NCI-H187 (cell line): ENCODE data around the gene AQP1.

Source experiments
- DNase-seq, 2 experiments: peaks; one replicate each; lab custom pipeline; 2025; lab: John Stamatoyannopoulos, UW

AQP1 gene

DNA sequence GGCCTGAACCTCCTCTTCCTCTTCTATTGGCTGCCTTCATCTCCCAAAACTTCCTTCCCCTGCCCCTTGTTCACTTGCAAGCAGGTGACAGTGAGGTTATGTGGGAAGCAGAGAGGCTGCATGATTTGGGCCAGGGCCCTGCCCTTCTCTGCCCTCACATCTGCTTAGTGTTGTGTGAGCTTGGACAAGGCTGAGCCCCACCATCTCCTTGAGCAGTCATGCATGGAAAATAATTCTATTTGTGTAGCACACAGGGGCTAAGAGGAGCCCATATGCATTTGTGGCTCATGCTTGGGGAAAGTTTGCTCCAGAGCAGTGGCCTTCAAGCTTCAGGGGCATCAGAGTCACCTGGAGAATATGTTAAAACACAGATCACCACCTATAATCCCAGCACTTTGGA is 26.8 kb upstream of the AQP1 start:
- no peak for DNase-seq

- no peak for DNase-seq
These were observed 25.0 kb upstream of the AQP1 start for GRCh38 chr7:30886608-30887011.

- DNase-seq, result no peak
These were observed 24.2 kb upstream of the AQP1 start for GRCh38 chr7:30887464-30887872.

DNA sequence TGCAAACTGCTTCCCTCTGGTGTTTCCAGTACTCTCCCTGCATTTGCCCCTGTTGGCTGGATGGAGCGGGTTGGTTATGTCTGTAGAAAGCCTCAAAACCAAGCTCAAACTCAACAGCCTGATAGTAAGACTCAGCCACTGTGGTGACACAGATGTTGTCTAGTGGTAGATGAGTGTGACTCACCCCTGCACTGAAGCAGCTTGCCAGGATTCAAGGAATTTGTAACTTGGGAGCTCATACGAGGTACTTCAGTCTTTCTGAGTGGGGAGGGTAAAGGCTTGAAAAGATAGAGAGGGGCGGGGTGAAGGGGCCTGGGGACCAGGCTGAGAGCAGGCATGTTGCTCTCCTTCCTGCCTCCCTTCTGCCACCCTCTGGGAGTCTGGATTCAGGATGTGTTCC is 22.9 kb upstream of the AQP1 start:
- DNase-seq, result no peak

DNA sequence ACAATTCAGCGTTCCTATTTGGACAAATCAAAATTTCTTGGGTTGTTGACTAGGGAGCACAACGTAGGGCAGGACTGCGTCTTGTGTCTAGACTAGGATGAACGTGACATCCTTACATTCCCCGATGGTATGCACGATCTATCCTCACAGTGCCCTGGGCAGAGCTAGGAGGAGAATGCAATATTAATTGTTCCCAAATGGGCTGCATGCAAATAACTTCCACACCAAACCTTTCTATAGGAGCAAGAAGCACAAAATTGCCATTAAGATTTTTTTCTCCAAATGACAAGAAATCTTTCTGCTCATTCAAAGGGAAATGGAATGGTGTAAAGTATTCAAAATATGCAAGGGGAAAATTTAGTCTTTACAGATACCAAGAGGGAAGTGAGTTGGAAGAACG is 21.4 kb upstream of the AQP1 start:
- no peak for DNase-seq

DNA sequence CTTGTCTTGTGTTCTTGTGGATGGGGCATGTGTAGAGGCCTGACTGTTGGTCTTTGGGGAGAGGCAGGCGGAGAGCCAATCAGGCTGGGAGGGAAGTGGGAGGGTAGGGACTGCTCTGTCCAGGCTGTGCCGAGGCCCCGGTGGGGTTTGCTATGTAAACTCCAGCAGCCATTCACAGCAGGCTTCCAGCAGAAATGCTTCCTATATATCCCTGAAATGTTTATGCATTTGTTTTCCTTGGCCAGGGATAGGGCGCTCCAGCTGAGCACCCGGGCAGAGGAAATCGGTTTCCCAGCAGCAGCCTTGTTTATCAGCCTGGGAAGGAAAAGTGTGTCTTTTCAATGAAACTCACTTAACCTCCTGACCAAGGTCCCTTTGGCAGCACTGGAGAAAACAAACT is 18.3 kb upstream of the AQP1 start:
- DNase-seq, result no peak

DNA sequence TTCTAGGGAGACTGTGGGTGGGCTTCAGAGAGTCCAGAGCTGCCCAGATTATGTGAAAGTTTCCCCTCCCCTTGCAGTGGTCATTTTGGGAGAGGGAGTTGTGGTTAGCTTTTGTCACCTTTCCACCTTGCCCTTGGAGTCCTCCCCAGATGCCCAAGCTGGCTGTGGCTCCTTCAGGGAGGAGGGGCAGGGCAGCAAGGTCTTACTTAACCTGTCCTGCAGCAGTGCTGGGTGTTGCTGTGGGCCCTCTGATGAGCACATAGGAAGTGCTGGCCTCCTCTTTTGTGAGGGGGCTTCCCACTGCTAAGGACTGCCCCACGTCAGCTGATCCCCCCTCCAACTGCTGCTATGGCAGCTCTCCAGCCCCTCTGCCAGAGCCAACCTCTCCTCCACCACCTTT is 17.6 kb upstream of the AQP1 start:
- no peak for DNase-seq

DNA sequence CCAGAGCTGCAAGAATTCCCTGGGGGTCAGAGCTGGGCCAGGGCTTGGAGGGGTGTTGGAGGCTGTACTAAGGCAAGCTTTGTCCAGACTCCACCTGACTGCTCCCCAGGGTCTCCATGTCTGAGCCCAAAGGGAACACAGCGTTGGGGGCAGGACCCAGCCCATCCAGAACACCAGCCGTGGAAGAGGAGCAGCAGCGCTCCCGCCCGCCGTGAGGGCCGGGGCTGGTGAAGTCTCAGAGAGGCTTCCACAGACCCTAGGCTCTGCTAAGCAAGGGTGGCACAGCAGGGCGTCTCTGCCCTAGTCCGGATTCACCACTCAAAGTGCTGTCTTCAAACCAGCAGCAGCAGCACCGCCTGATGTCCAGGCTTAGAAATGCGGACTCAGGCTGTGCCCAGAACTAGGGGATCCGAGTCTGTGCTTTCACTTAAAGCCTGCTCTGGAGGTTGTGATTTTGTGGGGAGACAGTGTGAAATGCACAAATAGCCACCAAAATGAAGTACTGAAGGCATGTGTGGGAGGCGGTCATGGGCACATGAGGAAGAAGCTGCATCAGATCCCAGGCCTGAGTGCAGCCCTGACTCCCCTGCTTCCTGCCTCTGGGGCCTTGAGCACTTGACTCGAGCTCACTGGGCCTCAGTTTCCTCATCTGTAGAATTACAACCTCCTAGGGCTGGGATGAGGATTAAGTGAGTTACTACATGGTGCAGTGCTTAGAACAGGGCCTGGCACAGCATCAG is 16.6 kb upstream of the AQP1 start:
- no peak for DNase-seq

DNA sequence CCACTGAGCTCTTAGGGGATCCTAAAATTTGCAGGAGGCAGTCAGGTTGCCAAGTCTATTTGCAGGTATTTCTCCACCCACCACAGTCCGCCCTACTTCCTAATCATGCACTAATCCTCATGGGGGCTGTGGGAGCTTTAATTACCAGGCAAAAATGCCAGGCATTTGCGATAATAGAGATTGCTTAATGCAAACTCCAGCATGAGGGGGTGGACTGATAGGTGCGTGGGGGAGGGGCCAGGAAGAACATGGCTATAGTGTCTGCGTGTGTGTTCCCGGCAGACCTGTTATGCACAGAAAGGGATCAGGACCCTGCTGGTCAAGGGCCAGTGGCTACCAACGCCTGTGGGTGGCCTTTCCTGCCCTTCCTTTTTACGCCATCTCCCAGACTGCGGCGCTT is 15.6 kb upstream of the AQP1 start:
- no peak for DNase-seq

DNA sequence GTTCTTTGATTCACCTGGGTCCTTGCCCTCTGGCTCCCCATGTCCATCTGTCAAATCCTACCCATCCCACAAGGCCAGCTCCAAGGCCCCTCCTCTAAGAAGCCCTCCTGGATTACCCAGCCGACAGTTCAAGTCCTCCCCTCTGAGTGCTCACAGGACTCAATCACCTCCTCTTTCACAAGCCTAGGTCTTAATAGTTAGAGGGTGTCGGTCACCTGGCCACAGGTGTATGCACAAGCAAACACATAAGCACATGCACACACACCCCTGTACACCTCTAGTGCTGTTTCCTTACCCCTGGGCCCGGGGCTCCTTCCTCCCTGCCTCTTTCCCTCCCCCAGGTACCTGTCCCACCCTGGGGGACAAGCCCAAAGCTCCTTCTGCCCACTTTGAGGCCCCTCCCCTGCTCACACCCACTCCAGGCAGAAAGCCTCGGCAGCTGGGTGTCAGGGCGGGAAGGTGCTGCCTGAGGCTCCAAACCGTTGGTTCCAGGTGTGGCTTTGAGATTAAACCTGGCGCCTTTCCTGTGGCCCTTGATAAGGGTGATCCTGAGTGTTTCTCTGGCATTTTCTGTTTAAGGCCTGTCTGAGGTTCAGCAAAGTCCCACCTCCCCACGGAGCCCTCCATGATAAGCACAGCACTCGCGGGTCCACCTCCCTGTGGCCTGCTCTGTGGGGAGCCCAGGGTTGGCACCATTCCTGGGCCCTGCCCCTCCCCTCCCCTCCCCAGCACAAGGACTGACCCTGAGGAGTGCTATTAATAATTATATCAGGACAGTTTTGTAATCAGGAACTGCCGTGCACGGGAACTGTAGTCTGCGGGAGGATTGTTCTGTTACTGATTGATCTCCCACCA is 14.6 kb upstream of the AQP1 start:
- no peak for DNase-seq

DNA sequence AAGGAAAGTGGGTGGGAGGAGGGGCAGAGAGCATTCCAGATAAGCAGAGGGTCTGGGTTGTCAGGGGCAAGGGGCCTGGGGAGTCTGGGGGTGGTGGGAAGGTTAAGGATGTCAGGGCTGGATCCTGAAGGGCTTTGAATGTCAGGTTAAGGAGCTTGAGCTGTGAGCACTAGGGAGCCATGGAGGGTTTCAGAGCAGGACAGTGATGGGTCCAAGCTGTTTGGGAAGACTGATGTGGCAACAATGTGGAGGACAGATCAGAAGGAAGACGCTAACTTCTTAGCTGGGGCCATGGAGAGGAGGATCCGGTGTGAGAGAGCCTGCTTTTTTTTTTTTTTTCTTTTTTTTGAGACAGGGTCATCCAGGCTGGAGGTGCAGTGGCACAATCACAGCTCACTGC is 13.9 kb upstream of the AQP1 start:
- no peak for DNase-seq

DNA sequence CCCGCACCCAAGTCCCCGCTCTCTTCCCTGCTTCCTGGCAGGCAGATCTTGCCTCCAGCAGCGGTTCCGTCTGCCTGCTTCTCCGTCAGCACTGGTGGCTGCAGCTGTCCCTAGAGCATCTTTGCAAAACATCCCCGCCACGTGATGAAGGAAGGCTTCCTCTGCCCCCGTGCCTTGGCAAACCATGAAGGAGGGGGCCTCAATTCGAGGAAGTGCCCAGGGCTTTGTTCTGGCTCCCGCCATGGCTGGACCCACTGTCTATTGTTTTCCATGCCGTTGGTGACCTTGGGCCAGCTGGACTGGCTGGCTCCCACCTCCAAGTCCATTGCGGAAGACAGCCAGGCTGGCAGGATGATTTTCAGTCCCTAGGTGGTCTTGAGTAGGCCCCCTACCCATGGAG is 13.2 kb upstream of the AQP1 start:
- no peak for DNase-seq

DNA sequence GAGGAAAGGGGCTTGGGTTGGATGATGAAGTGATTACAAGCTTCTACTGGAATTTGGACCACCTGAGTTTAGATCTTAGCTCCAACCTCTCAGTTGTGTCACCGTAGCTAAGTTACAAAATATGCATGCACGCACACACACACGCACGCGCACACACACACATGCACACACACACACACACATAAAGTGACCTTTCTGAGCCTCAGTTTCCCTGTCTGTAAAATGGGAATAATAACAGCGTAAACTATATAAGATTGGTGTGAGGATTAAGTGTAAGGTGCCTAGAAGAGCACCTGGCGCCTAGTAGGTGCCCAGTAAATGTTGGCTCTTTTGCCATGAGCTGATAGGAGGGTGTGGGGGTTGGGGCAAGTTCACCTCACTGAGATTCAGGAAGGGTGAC is 12.6 kb upstream of the AQP1 start:
- DNase-seq, result no peak

GRCh38 chr7:30899630-30900029 is 12.0 kb upstream of the AQP1 start:
- DNase-seq, result no peak

DNA sequence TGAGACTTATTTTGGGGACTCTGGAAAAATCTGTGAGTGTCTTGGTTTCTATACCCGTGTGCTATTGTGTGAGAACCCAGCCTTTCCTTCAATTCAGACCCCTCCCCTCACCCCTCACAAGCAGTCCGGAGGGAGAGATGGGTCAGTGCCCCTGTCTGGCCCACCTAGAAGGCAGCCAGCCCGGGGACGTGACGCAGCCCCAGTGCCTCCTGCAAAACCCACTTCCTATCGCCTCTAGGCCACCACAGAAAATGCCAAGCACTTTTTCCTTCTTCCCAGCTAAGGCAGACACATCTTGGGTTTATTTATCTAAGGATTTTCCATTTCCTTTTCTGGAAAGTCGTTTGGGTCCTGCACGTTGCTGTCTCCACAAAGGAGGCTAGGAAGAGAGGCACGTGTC is 11.6 kb upstream of the AQP1 start:
- DNase-seq, result no peak

DNA sequence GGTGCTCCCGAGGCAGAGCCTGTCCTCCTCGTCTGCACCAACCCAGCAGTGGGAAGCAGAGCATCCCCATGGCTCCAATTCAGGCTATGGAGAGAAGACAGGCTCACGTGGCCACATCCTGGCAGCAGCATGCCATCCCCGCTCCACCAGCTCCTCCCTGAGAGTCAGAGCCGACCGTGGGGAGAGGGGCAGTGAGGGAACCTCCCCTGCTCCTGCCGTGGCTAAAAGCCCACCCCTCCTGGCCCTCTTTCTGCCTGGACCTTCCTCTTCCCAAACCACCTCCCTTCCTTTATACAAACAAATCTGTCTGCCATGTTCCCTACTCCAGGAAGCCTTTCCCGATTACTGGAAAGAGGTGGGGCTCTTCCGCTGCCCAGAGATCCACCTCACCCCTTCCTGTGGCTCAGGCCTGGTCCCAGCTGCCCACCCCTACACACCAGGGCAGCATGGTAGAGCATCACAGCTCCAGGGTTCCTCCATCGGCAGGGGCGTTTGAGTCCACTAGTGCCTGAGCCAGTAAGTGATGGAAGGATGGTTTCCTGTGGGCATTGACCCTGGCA is 10.8 kb upstream of the AQP1 start:
- no peak for DNase-seq

DNA sequence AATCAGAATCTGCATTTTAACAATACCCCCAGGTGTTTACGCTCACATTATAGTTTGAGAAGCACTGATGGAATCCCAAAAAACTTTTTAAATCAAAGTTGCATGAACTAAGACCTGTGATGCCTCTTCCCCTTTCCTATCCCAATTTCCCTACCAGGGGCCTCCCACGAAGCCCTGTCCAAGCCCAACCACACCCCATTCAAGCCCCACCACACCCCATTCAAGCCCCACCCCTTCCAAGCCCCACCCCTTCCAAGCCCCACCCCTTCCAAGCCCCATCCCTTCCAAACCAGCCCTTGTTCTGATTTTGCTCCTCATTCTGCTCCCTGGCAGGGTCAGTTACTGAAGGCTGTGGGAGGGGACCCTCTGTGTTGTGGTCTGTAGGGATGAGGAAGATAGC is 9.8 kb upstream of the AQP1 start:
- DNase-seq, result no peak

GRCh38 chr7:30902466-30902865 is 9.2 kb upstream of the AQP1 start:
- DNase-seq, result no peak

DNA sequence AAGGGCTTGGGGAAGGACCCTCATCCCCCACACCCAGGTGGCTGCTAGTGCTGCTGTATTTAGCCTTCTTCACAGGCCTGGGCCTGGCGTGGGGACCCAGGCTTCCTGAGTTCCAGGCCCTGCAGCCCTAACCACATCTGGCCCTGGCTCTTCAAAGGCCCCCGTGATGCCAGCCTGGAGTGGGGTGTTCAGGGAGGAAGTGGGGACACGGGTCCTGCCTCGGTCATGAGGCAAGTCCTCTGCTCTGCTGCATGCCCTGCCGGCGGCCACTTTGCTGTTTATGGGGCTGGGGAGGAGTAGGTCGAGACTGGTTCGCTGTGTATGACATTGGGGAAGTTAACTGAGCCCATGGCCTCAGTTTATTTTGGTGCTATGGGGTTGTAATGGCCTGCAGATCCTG is 8.5 kb upstream of the AQP1 start:
- no peak for DNase-seq

- no peak for DNase-seq
These were observed 7.1 kb upstream of the AQP1 start for GRCh38 chr7:30904561-30904960.

- no peak for DNase-seq
These were observed 6.3 kb upstream of the AQP1 start for GRCh38 chr7:30905078-30906012.

DNA sequence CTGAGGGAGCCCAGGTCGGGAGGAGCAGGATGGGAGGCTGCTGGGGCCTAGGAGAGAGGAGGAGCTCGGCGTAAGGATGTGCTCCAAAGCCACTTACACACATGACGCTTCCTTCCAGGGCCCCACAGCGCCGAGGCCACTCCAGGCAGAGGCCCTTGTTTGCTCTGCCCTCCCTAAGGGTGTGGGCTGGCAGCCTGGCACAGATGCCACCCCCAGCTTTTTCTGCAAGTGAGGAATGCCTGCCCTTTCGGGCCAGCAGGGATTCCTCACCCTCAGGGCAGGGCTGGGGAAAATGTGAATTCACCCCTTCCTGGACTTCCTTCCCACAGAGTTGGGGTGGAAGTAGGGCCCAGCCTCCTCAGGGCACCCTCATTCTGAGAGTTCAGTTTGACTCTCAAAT is 5.6 kb upstream of the AQP1 start:
- no peak for DNase-seq
